ENCODE data around the gene ADAMTS17. TPM values are rescaled to one million over a fixed set of nuclear protein-coding genes. Genes with fewer than 3 reads are reported as not detected.

The ADAMTS17 gene
- total RNA-seq, 4 donors from 2014 or later: 4.5 to 11.4 (median 6.6) TPM

DNA sequence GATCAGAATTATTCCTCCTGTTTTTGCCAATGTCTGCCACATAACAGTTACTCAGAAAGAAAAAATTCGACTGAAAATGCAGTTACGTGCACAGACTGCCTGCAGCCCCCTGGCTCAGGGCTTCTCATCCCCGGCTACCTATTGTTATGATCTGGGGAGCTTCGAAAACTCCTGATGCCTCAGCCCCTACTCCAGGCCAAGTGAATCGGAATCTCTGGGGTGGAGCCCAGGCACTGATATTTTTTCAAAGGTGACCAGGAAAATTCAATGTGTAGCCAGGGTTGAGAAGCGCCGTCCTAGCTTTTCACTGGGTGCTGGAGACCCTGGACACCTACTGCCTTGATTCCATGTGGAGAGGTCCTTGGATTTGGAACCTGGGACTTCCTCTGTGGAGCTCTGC lies 8.5 kb downstream of the ADAMTS17 start:
- DNase-seq: no peak
- Histone ChIP-seq H3K27ac (no peak overlapping the region), H3K27me3 (no peaks in the 10 kb centered on the region), H3K4me3 (no peak overlapping the region), H3K36me3 (peaks cover 0 to 8% (median 0%) of the 10 kb centered on the region in 3 donors), H3K9me3 (no peaks in the 10 kb centered on the region), H3K4me1 (peaks cover 2 to 10% (median 7%) of the 10 kb centered on the region in 3 donors)
- WGBS, 2 donors: 89 to 91% methylated on average over 6 to 7 of the region's 7 CpGs
- TF ChIP-seq, protein P1, sequence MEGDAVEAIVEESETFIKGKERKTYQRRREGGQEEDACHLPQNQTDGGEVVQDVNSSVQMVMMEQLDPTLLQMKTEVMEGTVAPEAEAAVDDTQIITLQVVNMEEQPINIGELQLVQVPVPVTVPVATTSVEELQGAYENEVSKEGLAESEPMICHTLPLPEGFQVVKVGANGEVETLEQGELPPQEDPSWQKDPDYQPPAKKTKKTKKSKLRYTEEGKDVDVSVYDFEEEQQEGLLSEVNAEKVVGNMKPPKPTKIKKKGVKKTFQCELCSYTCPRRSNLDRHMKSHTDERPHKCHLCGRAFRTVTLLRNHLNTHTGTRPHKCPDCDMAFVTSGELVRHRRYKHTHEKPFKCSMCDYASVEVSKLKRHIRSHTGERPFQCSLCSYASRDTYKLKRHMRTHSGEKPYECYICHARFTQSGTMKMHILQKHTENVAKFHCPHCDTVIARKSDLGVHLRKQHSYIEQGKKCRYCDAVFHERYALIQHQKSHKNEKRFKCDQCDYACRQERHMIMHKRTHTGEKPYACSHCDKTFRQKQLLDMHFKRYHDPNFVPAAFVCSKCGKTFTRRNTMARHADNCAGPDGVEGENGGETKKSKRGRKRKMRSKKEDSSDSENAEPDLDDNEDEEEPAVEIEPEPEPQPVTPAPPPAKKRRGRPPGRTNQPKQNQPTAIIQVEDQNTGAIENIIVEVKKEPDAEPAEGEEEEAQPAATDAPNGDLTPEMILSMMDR (IDR thresholded peaks at IDR 0.05): no peak
- TF ChIP-seq POLR2A (IDR thresholded peaks at IDR 0.05): no peak
- intact Hi-C loops (cut with DNase I): no loop called here

DNA sequence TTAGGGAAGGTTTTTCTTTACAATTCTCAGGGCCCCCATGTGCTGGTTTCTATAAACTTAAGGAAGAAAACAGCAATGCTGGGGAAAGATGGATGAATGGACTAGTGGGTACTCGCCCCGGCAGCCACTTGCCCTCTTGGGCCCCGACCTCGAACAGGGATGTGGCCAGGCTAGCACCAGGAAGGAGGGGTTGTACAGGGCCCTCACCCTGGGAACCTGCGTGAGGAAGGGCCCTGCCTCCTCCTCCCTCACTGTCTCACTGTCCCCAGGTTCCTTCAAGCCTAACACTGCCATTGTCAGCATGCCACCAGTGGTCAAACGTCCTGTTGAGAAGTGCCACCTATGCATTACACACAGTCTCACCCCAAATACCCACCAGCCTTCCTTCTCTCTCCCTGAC lies 9.1 kb downstream of the ADAMTS17 start:
- Histone ChIP-seq H3K27ac (no peak overlapping the region), H3K9me3 (no peaks in the 10 kb centered on the region), H3K27me3 (no peaks in the 10 kb centered on the region), H3K4me3 (no peak overlapping the region), H3K36me3 (peaks cover 0 to 8% (median 0%) of the 10 kb centered on the region in 3 donors), H3K4me1 (peaks cover 6 to 15% (median 8%) of the 10 kb centered on the region in 3 donors)
- 74 to 85% methylated on average over 1 to 6 of the region's 6 CpGs for WGBS, 2 donors
- TF ChIP-seq, protein P1 (IDR thresholded peaks at IDR 0.05): no peak
- no peak for TF ChIP-seq POLR2A (IDR thresholded peaks at IDR 0.05)
- intact Hi-C loops (cut with DNase I): no loop called here
- no peak for DNase-seq

DNA sequence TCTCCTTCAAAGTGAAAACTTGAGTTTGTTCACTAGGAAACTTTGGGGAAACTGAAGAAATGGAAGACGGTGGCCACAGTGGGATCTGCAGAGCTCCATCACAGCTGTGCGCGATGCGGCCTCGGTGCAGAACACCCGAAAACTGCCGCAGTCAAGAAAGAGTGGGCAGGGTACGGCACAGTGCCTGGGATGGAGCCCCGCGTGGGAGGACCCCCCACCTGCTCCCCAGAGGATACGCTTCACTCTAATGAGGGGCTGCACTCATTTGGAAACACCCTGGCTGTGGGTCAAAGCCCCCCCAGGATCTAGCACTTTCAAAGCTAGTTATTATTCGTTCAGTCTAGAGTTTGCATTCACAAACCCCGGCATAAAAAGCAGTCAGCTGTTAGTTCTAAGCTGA lies 9.5 kb downstream of the ADAMTS17 start:
- TF ChIP-seq, protein P1 (IDR thresholded peaks at IDR 0.05): no peak
- no peak for TF ChIP-seq POLR2A (IDR thresholded peaks at IDR 0.05)

DNA sequence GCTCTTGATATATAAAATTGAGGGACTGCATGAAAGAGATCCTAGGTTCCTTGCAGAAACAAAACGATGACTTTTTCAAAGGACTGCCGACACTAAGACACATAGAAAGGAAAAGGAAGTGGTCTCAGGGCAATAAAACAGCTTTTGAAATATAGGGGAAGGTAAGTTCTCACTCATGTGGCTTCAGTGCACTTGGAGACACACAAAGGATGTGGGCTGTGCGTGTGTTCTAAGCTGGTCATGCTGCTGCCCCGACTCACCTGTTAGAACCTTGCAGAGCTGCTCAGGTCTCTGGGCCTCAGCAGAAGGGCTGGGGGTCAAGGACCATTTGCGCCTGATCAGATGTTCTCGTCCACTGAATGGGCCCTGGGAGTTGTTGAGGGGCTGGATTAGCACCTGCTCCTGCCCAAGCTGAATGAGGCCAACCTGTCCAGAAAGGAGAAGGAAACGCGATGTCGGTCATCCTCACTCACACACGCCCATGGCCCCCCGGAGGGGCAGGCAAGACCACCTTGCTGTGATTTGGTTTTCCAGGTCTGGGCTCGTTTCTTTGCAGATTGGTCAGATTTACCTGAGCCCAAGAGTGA lies 11.1 kb downstream of the ADAMTS17 start:
- H3K36me3 ChIP-seq: peaks cover 0 to 18% (median 0%) of the 10 kb centered on the region in 3 donors
- TF ChIP-seq POLR2A (IDR thresholded peaks at IDR 0.05): no peak
- TF ChIP-seq, protein P1 (IDR thresholded peaks at IDR 0.05): no peak
- H3K4me3 ChIP-seq: no peak overlapping the region
- WGBS, 2 donors: 57 to 83% methylated on average over 11 of the region's 12 CpGs
- H3K9me3 ChIP-seq: no peaks in the 10 kb centered on the region
- no peak for DNase-seq
- no peak overlapping the region for H3K27ac ChIP-seq
- intact Hi-C loops (cut with DNase I): no loop called here
- peaks cover 6 to 16% (median 8%) of the 10 kb centered on the region in 3 donors for H3K4me1 ChIP-seq
- H3K27me3 ChIP-seq: no peaks in the 10 kb centered on the region

More for the DNA sequence above, 9.5 kb downstream of the ADAMTS17 start:
- Histone ChIP-seq H3K9me3 (no peaks in the 10 kb centered on the region), H3K4me3 (no peak overlapping the region), H3K27me3 (no peaks in the 10 kb centered on the region), H3K27ac (no peak overlapping the region), H3K4me1 (peaks cover 6 to 16% (median 8%) of the 10 kb centered on the region in 3 donors), H3K36me3 (peaks cover 0 to 8% (median 0%) of the 10 kb centered on the region in 3 donors)
- DNase-seq: no peak
- 76 to 80% methylated on average over 10 to 13 of the region's 13 CpGs for WGBS, 2 donors
- intact Hi-C loops (cut with DNase I): no loop called here

DNA sequence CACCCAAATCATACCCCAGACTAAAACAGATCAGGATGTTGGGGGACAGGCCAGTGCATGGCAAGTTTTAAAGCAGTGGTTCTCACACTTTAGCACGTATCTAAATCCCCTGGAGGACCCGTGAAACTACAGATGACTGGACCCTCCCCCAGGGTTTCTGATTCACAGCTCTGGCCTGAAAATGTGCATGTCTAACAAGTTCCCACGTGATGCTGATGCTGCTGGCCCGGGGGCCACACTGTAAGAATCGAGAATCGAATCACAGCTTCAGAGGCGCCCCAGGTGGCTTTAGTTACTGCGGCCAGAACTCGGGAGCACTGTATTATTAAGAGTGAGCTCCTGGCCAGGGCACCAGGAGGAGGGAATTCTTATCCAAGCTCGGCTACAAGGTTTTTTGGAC lies 11.6 kb downstream of the ADAMTS17 start:
- 48 to 73% methylated on average over 9 to 10 of the region's 10 CpGs for WGBS, 2 donors
- Histone ChIP-seq H3K27me3 (no peaks in the 10 kb centered on the region), H3K36me3 (peaks cover 0 to 23% (median 0%) of the 10 kb centered on the region in 3 donors), H3K27ac (no peak overlapping the region), H3K4me3 (no peak overlapping the region), H3K9me3 (no peaks in the 10 kb centered on the region), H3K4me1 (peaks cover 6 to 16% (median 8%) of the 10 kb centered on the region in 3 donors)
- DNase-seq: no peak
- no peak for TF ChIP-seq POLR2A (IDR thresholded peaks at IDR 0.05)
- TF ChIP-seq, protein P1 (IDR thresholded peaks at IDR 0.05): no peak
- intact Hi-C loops (cut with DNase I): no loop called here
